Neural cell (in vitro differentiated cells): ENCODE measurements around the gene OR2H2. TPM values are rescaled to one million over a fixed set of nuclear protein-coding genes. Genes with fewer than 3 reads are reported as not detected.

ENCODE experiments used
- H2AFZ ChIP-seq: fragments of 200-600, 300-800 bp; sonication (generic), shearing (Covaris generic); 2 replicates; pipeline ENCODE4 v1.6.0; 2014; ENCODE audit warnings: low read depth, mild to moderate bottlenecking, antibody characterized with exemption, low read length, moderate library complexity
- H3F3A ChIP-seq: fragments of 200-600 bp; shearing (Covaris generic); 2 replicates; pipeline ENCODE4 v1.6.1; 2016; ENCODE audit warnings: mild to moderate bottlenecking, moderate library complexity, mixed read lengths, antibody characterized with exemption, low read length; ENCODE audit not compliant: insufficient read depth, poor library complexity, severe bottlenecking
- H3K27ac ChIP-seq: fragments of 200-600, 300-800 bp; sonication (generic), shearing (Covaris generic); 2 replicates; pipeline ENCODE4 v1.5.1; 2014; ENCODE audit warnings: mild to moderate bottlenecking, low read length, moderate library complexity
- H3K27me3 ChIP-seq: fragments of 300-800, 200-600 bp; sonication (generic), shearing (Covaris generic); 2 replicates; pipeline ENCODE4 v1.6.0; 2014; ENCODE audit warnings: mild to moderate bottlenecking, low read depth, low read length, moderate library complexity; ENCODE audit not compliant: insufficient read depth
- H3K36me3 ChIP-seq: fragments of 300-800, 200-600 bp; sonication (generic), shearing (Covaris generic); 2 replicates; pipeline ENCODE4 v1.5.1; 2014; ENCODE audit warnings: mild to moderate bottlenecking, antibody characterized with exemption, low read length, moderate library complexity; ENCODE audit not compliant: insufficient read depth
- H3K4me2 ChIP-seq: fragments of 300-800, 200-600 bp; sonication (generic), shearing (Covaris generic); 2 replicates; pipeline ENCODE4 v1.6.0; 2014; ENCODE audit warnings: mild to moderate bottlenecking, low read length
- H3K4me3 ChIP-seq: fragments of 300-800, 200-600 bp; sonication (generic), shearing (Covaris generic); 2 replicates; pipeline ENCODE4 v1.5.1; 2014; ENCODE audit warnings: mild to moderate bottlenecking, low read length, moderate library complexity
- H3K79me2 ChIP-seq: fragments of 200-600 bp; shearing (Covaris generic); replicated peaks from 2 replicates; pipeline ENCODE4 v1.6.0; 2014; ENCODE audit warnings: mild to moderate bottlenecking, low read length, moderate library complexity; ENCODE audit not compliant: insufficient read depth
- H3K9ac ChIP-seq: fragments of 300-800, 200-600 bp; sonication (generic), shearing (Covaris generic); 2 replicates; pipeline ENCODE4 v1.6.1; 2016; ENCODE audit warnings: mild to moderate bottlenecking, low read length, mixed read lengths
- H3K9me2 ChIP-seq: fragments of 200-600 bp; shearing (Covaris generic); 2 replicates; pipeline ENCODE4 v1.6.1; 2016; ENCODE audit warnings: mild to moderate bottlenecking, low read length, mixed read lengths; ENCODE audit not compliant: insufficient read depth
- H3K9me3 ChIP-seq: fragments of 200-600, 300-800 bp; sonication (generic), shearing (Covaris generic); 2 replicates; pipeline ENCODE4 v1.6.1; 2016; ENCODE audit warnings: mild to moderate bottlenecking, mixed run types, low read length, moderate library complexity, mixed read lengths
- H4K20me1 ChIP-seq: fragments of 200-600 bp; shearing (Covaris generic); 2 replicates; pipeline ENCODE4 v1.6.1; 2016; ENCODE audit warnings: mild to moderate bottlenecking, mixed run types; ENCODE audit not compliant: insufficient read depth
- CTCF ChIP-seq: fragments of 450-650 bp; IDR thresholded peaks from 2 replicates; pipeline ENCODE4 v1.5.1; 2014; ENCODE audit warnings: antibody characterized with exemption, mild to moderate bottlenecking, moderate library complexity; ENCODE audit not compliant: poor library complexity, severe bottlenecking
- EP300 ChIP-seq: fragments of 450-650 bp; conservative IDR thresholded peaks from 2 replicates; pipeline ENCODE4 v1.6.1; 2014; ENCODE audit warnings: antibody characterized with exemption, mild to moderate bottlenecking, moderate library complexity; ENCODE audit not compliant: poor library complexity, severe bottlenecking
- EZH2 ChIP-seq: fragments of 200-600, 300-800 bp; shearing (Covaris generic), sonication (generic); IDR thresholded peaks from 2 replicates; pipeline ENCODE4 v1.6.1; 2014; ENCODE audit warnings: antibody characterized with exemption, low read length, borderline replicate concordance, mild to moderate bottlenecking; ENCODE audit not compliant: insufficient read depth, poor library complexity, severe bottlenecking
- MXI1 ChIP-seq: fragments of 450-650 bp; conservative IDR thresholded peaks from 2 replicates; pipeline ENCODE4 v1.6.1; 2014; ENCODE audit warnings: antibody characterized with exemption, mild to moderate bottlenecking; ENCODE audit not compliant: poor library complexity, severe bottlenecking
- POLR2AphosphoS5 ChIP-seq: IDR thresholded peaks from 2 replicates; pipeline ENCODE4 v1.6.1; 2012
- RAD21 ChIP-seq: fragments of 450-650 bp; conservative IDR thresholded peaks from 2 replicates; pipeline ENCODE4 v1.6.1; 2014; ENCODE audit warnings: antibody characterized with exemption, mild to moderate bottlenecking, moderate library complexity
- SMC3 ChIP-seq: fragments of 450-650 bp; conservative IDR thresholded peaks from 2 replicates; pipeline ENCODE4 v1.6.1; 2014; ENCODE audit warnings: antibody characterized with exemption, mild to moderate bottlenecking, moderate library complexity; ENCODE audit not compliant: poor library complexity
- TAF1 ChIP-seq: IDR thresholded peaks from 2 replicates; pipeline ENCODE4 v1.6.1; 2012; ENCODE audit warnings: low read depth
- polyA plus RNA-seq: library from polyadenylated mRNA; depleted of rRNA; stranded (reverse); fragments of >200 nt; gene quantifications from 2 replicates; pipeline ENCODE4 v1.2.3, GENCODE V29; 2014
- TF ChIP-seq, protein P1 (sequence below): IDR thresholded peaks from 2 replicates; pipeline ENCODE4 v1.6.1; 2012; ENCODE audit warnings: borderline replicate concordance

OR2H2 gene
- polyA plus RNA-seq, 1 donor from 2014 or later = not detected

DNA sequence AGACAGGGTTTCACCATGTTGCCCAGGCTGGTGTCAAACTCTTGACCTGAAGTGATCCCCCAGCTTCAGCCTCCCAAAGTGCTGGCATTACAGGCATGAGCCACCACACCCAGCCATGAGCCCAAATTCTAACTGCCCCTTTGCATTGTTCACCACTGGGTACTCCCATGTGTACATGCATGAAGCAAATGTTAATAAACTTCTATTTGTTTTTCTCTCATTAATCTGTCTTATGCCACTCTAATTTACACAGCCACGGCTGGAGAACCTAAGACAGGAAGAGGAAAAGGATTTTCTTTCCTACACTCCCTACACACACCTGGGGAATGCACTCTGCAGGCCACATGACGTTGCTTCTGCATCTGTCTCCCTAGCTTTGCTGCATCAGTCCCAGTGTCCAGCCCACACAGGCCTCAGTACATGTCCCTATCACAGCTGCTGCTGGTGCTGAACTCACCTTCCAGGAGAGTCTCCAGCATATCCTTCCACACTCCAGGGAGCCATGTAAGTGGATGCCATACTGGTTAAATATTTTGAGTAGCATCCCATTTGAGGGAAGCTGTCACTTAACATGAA is 13.3 kb downstream of the OR2H2 start:
- TF ChIP-seq RAD21 = no peak
- no peak for TF ChIP-seq SMC3
- TF ChIP-seq CTCF = no peak
- TF ChIP-seq EP300 = no peak
- TF ChIP-seq TAF1 = no peak
- no peak for TF ChIP-seq MXI1
- TF ChIP-seq, protein P1, sequence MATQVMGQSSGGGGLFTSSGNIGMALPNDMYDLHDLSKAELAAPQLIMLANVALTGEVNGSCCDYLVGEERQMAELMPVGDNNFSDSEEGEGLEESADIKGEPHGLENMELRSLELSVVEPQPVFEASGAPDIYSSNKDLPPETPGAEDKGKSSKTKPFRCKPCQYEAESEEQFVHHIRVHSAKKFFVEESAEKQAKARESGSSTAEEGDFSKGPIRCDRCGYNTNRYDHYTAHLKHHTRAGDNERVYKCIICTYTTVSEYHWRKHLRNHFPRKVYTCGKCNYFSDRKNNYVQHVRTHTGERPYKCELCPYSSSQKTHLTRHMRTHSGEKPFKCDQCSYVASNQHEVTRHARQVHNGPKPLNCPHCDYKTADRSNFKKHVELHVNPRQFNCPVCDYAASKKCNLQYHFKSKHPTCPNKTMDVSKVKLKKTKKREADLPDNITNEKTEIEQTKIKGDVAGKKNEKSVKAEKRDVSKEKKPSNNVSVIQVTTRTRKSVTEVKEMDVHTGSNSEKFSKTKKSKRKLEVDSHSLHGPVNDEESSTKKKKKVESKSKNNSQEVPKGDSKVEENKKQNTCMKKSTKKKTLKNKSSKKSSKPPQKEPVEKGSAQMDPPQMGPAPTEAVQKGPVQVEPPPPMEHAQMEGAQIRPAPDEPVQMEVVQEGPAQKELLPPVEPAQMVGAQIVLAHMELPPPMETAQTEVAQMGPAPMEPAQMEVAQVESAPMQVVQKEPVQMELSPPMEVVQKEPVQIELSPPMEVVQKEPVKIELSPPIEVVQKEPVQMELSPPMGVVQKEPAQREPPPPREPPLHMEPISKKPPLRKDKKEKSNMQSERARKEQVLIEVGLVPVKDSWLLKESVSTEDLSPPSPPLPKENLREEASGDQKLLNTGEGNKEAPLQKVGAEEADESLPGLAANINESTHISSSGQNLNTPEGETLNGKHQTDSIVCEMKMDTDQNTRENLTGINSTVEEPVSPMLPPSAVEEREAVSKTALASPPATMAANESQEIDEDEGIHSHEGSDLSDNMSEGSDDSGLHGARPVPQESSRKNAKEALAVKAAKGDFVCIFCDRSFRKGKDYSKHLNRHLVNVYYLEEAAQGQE = no peak
- TF ChIP-seq POLR2AphosphoS5 = no peak
- TF ChIP-seq EZH2 = no peak
- Histone ChIP-seq H3K27ac (no peak overlapping the region), H3K4me2 (no peak overlapping the region), H3K9me2 (no peaks in the 10 kb centered on the region), H3K9ac (no peak overlapping the region), H2AFZ (no peak overlapping the region), H3K27me3 (no peaks in the 10 kb centered on the region), H3K79me2 (no peaks in the 10 kb centered on the region), H3K36me3 (peaks cover 10% of the 10 kb centered on the region), H4K20me1 (no peaks in the 10 kb centered on the region), H3K9me3 (no peaks in the 10 kb centered on the region), H3K4me3 (no peak overlapping the region), H3F3A (no peaks in the 10 kb centered on the region)

GRCh38 chr6:29602564-29603361 is 17.8 kb downstream of the OR2H2 start:
- Histone ChIP-seq H2AFZ (no peak overlapping the region), H3K36me3 (peaks cover 32% of the 10 kb centered on the region)

More at GRCh38 chr6:29602564-29603361, 17.8 kb downstream of the OR2H2 start:
- peak overlapping the region; percentile 45 for H3K4me3 ChIP-seq
- TF ChIP-seq EP300 (no peak), POLR2AphosphoS5 (no peak), SMC3 (peak; percentile 83), MXI1 (peak; percentile 86), CTCF (peak; percentile 87), RAD21 (peak; percentile 70), TAF1 (no peak), EZH2 (no peak)
- TF ChIP-seq, protein P1 = no peak
- no peaks in the 10 kb centered on the region for H3K9me2 ChIP-seq
- H4K20me1 ChIP-seq = no peaks in the 10 kb centered on the region
- no peaks in the 10 kb centered on the region for H3K27me3 ChIP-seq
- no peaks in the 10 kb centered on the region for H3K79me2 ChIP-seq
- H3K4me2 ChIP-seq = peak overlapping the region; percentile 9
- H3F3A ChIP-seq = no peaks in the 10 kb centered on the region
- H3K9me3 ChIP-seq = no peaks in the 10 kb centered on the region
- peak overlapping the region; percentile 63 for H3K27ac ChIP-seq
- peak overlapping the region; percentile 37 for H3K9ac ChIP-seq
